CD14-positive monocyte (primary cell): ENCODE measurements around the gene SIGLEC10. TPM values are rescaled to one million over a fixed set of nuclear protein-coding genes. Genes with fewer than 3 reads are reported as not detected.
A peak's percentile ranks its signal among the peaks of the same experiment; 100 is the strongest.
"Not testable (repeated sequence)": the region's sequence is repeated elsewhere in the genome, so short reads cannot be mapped to it uniquely, and the experiment has no call there.

Source experiments
- DNase-seq, 3 donors: peaks; one replicate each; pipeline ENCODE4 v3.0.0-alpha.2; 2011 to 2022
- H2AFZ ChIP-seq: 2 replicates; pipeline ENCODE4 v1.6.0; 2012; ENCODE audit warnings: mild to moderate bottlenecking, low read depth, low read length, inconsistent platforms; ENCODE audit not compliant: insufficient read depth, poor library complexity, severe bottlenecking
- H3K27ac ChIP-seq, 2 donors: 1 replicate in 1 of 2; 2 replicates in 1 of 2; pipeline ENCODE4 v1.5.1; 2012 to 2013; ENCODE audit warnings: low read length in 2 of 2, control low read depth in 1 of 2, inconsistent platforms in 1 of 2, low read depth in 1 of 2, mild to moderate bottlenecking in 1 of 2
- H3K27me3 ChIP-seq, 2 donors: one replicate each; pipeline versions ENCODE4 v1.6.0 to v1.6.1; 2011 to 2013; ENCODE audit warnings: low read length in 2 of 2; ENCODE audit not compliant: control insufficient read depth in 2 of 2, insufficient read depth in 2 of 2
- H3K36me3 ChIP-seq, 2 donors: replicated peaks in 1 of 2; 1 replicate in 1 of 2; 2 replicates in 1 of 2; pipeline versions ENCODE4 v1.5.1 to v1.6.1; 2012 to 2013; ENCODE audit warnings: low read length in 2 of 2, control low read depth in 1 of 2, inconsistent platforms in 1 of 2, mild to moderate bottlenecking in 1 of 2; ENCODE audit not compliant: insufficient read depth in 2 of 2, control insufficient read depth in 1 of 2
- H3K4me1 ChIP-seq, 2 donors: 1 replicate in 1 of 2; 2 replicates in 1 of 2; pipeline versions ENCODE4 v1.5.1 to v1.6.1; 2012 to 2013; ENCODE audit warnings: low read length in 2 of 2, control low read depth in 1 of 2, inconsistent platforms in 1 of 2, mild to moderate bottlenecking in 1 of 2, moderate library complexity in 1 of 2; ENCODE audit not compliant: insufficient read depth in 2 of 2, control insufficient read depth in 1 of 2
- H3K4me2 ChIP-seq: replicated peaks from 2 replicates; pipeline ENCODE3; 2012; ENCODE audit warnings: low read length, moderate library complexity, mild to moderate bottlenecking; ENCODE audit not compliant: poor library complexity, severe bottlenecking; ENCODE audit errors: extremely low read depth
- H3K4me3 ChIP-seq, 3 experiments: fragments of 200-600 bp in 1 of 3; sonication (generic) in 1 of 3; replicated peaks in 1 of 3; 1 replicate in 2 of 3; 2 replicates in 1 of 3; pipeline ENCODE4 v1.5.1; 2011 to 2013; ENCODE audit warnings: low read length in 3 of 3, mild to moderate bottlenecking in 3 of 3, control low read depth in 2 of 3, low read depth in 2 of 3, inconsistent platforms in 1 of 3, moderate library complexity in 1 of 3
- H3K79me2 ChIP-seq: 2 replicates; pipeline ENCODE4 v1.6.0; 2012; ENCODE audit warnings: mild to moderate bottlenecking, control low read depth, inconsistent platforms, low read length, moderate library complexity; ENCODE audit not compliant: insufficient read depth
- H3K9ac ChIP-seq: 2 replicates; pipeline ENCODE4 v1.6.0; 2017; ENCODE audit warnings: low read length, mild to moderate bottlenecking; ENCODE audit not compliant: insufficient read depth, poor library complexity, severe bottlenecking
- H3K9me3 ChIP-seq, 2 donors: replicated peaks in 1 of 2; 1 replicate in 1 of 2; 2 replicates in 1 of 2; pipeline versions ENCODE4 v1.5.1 to v1.6.1; 2012 to 2013; ENCODE audit warnings: low read length in 2 of 2, control low read depth in 1 of 2; ENCODE audit not compliant: control insufficient read depth in 1 of 2, insufficient read depth in 1 of 2
- H4K20me1 ChIP-seq: 2 replicates; pipeline ENCODE4 v1.6.0; 2012; ENCODE audit warnings: mild to moderate bottlenecking, low read length, control low read depth, moderate library complexity; ENCODE audit not compliant: insufficient read depth
- H3K27ac Mint-ChIP-seq, 7 donors: one replicate each; pipeline ENCODE4 v1.8.0; 2020; ENCODE audit warnings: mild to moderate bottlenecking in 7 of 7, mixed read lengths in 7 of 7, moderate library complexity in 6 of 7, inconsistent platforms in 2 of 7
- H3K27me3 Mint-ChIP-seq, 3 donors: one replicate each; pipeline ENCODE4 v1.8.0; 2021 to 2022; ENCODE audit warnings: low read depth in 3 of 3, mild to moderate bottlenecking in 3 of 3, mixed read lengths in 3 of 3, moderate library complexity in 3 of 3, inconsistent platforms in 1 of 3
- H3K36me3 Mint-ChIP-seq, 2 donors: one replicate each; pipeline ENCODE4 v1.8.0; 2020; ENCODE audit warnings: mixed read lengths in 2 of 2, inconsistent platforms in 1 of 2, mild to moderate bottlenecking in 1 of 2
- H3K4me1 Mint-ChIP-seq: one replicate; pipeline ENCODE4 v1.8.0; 2020; ENCODE audit warnings: mild to moderate bottlenecking, mixed read lengths
- H3K4me3 Mint-ChIP-seq, 2 donors: one replicate each; pipeline ENCODE4 v1.8.0; 2020; ENCODE audit warnings: mild to moderate bottlenecking in 2 of 2, mixed read lengths in 2 of 2, moderate library complexity in 1 of 2
- H3K9me3 Mint-ChIP-seq, 7 donors: one replicate each; pipeline ENCODE4 v1.8.0; 2020 to 2022; ENCODE audit warnings: mixed read lengths in 7 of 7, mild to moderate bottlenecking in 6 of 7, moderate library complexity in 6 of 7, inconsistent platforms in 2 of 7
- WGBS: methylation state at CpG from one replicate; pipeline ENCODE4 v1.1.5; 2013; ENCODE audit warnings: missing lambda C conversion rate; ENCODE audit not compliant: insufficient coverage; 5-methylcytosine and 5-hydroxymethylcytosine counted together
- intact Hi-C, 2 donors: fragments of 100-400 bp; cut with micrococcal nuclease; formaldehyde crosslinking; loops; one replicate each; pipeline versions ENCODE4 v1.15.0 to v1.15.1; 2023
- polyA plus RNA-seq, 3 donors: library from polyadenylated mRNA; depleted of rRNA in 1 of 3; unstranded in 2 of 3; stranded (reverse) in 1 of 3; fragments of 300-500 nt in 2 of 3; fragments of >200 nt in 1 of 3; fragmentation: Illumina TruSeq in 2 of 3; gene quantifications; 1 replicate in 2 of 3; 2 replicates in 1 of 3; pipeline ENCODE4 v1.2.3, GENCODE V29; 2012 to 2021
- TF ChIP-seq, protein P1 (sequence below): fragments of 200-600 bp; IDR thresholded peaks from one replicate; pipeline ENCODE4 v1.8.0; 2022; ENCODE audit warnings: antibody characterized with exemption, mild to moderate bottlenecking

Gene SIGLEC10
- polyA plus RNA-seq, 3 donors, result 16.6 to 114 (median 64.9) TPM

DNA sequence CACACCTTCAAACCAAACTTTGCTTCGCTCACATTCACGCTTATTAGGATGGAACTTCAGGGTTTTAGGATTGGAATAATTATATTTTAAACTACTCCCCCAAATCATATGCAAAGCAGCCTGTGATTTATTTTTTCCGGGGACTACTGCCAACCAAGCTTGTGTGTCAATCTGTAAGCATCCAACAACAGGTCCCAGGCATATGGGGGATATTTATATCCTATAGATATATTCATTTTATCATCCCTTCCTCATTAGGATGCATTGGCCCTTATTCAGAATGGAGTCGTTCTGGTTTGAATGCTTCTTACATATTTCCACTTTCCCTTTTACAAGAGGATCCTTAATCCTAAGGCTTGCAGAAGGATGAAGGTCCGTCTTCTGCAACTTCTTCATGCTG is 18.2 kb downstream of the SIGLEC10 start:
- no peak overlapping the region for H2AFZ ChIP-seq
- no peaks in the 10 kb centered on the region for H3K36me3 ChIP-seq
- Mint-ChIP-seq H3K36me3 (peaks cover 5 to 18% of the 10 kb centered on the region in 2 donors), H3K4me1 (peaks cover 29% of the 10 kb centered on the region), H3K27ac (no peak overlapping the region), H3K9me3 (peaks cover 19 to 27% (median 24%) of the 10 kb centered on the region in 7 donors), H3K4me3 (no peak overlapping the region), H3K27me3 (peaks cover 0 to 4% (median 0%) of the 10 kb centered on the region in 3 donors)
- no peak overlapping the region for H3K4me2 ChIP-seq
- no peaks in the 10 kb centered on the region for H4K20me1 ChIP-seq
- H3K4me3 ChIP-seq, result no peak overlapping the region
- no peak overlapping the region for H3K27ac ChIP-seq
- H3K27me3 ChIP-seq, result no peaks in the 10 kb centered on the region
- H3K79me2 ChIP-seq, result peaks cover 8% of the 10 kb centered on the region
- no CpG with 5 or more reads among the region's 5 CpGs for WGBS
- peaks cover 16 to 26% of the 10 kb centered on the region in 2 donors for H3K9me3 ChIP-seq
- H3K9ac ChIP-seq, result no peak overlapping the region
- TF ChIP-seq, protein P1, sequence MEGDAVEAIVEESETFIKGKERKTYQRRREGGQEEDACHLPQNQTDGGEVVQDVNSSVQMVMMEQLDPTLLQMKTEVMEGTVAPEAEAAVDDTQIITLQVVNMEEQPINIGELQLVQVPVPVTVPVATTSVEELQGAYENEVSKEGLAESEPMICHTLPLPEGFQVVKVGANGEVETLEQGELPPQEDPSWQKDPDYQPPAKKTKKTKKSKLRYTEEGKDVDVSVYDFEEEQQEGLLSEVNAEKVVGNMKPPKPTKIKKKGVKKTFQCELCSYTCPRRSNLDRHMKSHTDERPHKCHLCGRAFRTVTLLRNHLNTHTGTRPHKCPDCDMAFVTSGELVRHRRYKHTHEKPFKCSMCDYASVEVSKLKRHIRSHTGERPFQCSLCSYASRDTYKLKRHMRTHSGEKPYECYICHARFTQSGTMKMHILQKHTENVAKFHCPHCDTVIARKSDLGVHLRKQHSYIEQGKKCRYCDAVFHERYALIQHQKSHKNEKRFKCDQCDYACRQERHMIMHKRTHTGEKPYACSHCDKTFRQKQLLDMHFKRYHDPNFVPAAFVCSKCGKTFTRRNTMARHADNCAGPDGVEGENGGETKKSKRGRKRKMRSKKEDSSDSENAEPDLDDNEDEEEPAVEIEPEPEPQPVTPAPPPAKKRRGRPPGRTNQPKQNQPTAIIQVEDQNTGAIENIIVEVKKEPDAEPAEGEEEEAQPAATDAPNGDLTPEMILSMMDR, result no peak
- intact Hi-C loops, result loop anchor here (2.0 to 10.0 kb wide), 4 partner anchors 38 to 266 kb away; partner anchors contain the start of gene SIGLEC12 (in 1 of the 2)
- DNase-seq, result no peak
- H3K4me1 ChIP-seq, result peaks cover 26 to 29% of the 10 kb centered on the region in 2 donors

DNA sequence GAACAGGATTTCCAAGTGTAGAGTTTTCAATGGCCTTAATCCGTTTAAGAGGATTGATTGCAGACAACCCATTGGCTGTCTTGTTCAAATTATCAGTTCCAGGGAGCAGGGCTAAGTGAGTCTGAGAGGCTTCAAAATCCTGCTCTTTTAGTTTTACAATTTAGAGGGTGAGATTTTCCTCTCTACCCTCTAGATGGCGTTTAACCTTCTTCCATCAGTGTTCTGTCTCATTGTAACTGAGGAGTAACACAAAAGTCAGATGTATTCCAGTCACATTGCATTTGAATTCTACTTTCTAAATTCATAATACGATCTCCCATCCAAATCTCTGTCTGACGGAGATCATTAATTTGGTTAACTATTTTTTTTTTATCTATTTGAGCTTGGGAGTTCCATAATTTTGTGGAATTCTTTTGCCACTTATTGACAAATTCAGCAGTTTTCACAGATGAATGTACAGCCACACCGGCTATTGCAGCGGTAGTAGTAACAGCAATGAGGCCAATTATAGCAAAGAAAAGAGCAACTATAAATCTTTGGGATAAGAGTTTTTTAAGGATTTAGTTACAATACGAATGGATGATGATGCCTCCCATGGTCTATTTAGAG is 19.2 kb downstream of the SIGLEC10 start:
- Histone ChIP-seq H3K79me2 (peaks cover 8% of the 10 kb centered on the region), H3K27me3 (no peaks in the 10 kb centered on the region), H3K27ac (no peak overlapping the region), H2AFZ (no peak overlapping the region), H3K9ac (no peak overlapping the region), H3K4me1 (peaks cover 30 to 36% of the 10 kb centered on the region in 2 donors), H3K4me3 (no peak overlapping the region), H4K20me1 (no peaks in the 10 kb centered on the region), H3K36me3 (no peaks in the 10 kb centered on the region), H3K4me2 (no peak overlapping the region), H3K9me3 (peaks cover 16 to 20% of the 10 kb centered on the region in 2 donors)
- peaks cover 16 to 20% (median 19%) of the 10 kb centered on the region in 7 donors for H3K9me3 Mint-ChIP-seq
- TF ChIP-seq, protein P1, result peak; percentile 76
- H3K27me3 Mint-ChIP-seq, result peaks cover 0 to 4% (median 0%) of the 10 kb centered on the region in 3 donors
- peak overlapping the region in 2 of 7 donors; percentile 37 to 63 for H3K27ac Mint-ChIP-seq
- H3K36me3 Mint-ChIP-seq, result peaks cover under 1 to 12% of the 10 kb centered on the region in 2 donors
- no peak overlapping the region for H3K4me3 Mint-ChIP-seq
- intact Hi-C loops, result loop anchor here (2.0 to 10.0 kb wide), 4 partner anchors 39 to 267 kb away; partner anchors contain the start of gene SIGLEC12 (in 1 of the 2)
- peaks cover 33% of the 10 kb centered on the region for H3K4me1 Mint-ChIP-seq
- no CpG with 5 or more reads among the region's 7 CpGs for WGBS
- peak in 2 of 3 donors; percentile 58 to 67 for DNase-seq

DNA sequence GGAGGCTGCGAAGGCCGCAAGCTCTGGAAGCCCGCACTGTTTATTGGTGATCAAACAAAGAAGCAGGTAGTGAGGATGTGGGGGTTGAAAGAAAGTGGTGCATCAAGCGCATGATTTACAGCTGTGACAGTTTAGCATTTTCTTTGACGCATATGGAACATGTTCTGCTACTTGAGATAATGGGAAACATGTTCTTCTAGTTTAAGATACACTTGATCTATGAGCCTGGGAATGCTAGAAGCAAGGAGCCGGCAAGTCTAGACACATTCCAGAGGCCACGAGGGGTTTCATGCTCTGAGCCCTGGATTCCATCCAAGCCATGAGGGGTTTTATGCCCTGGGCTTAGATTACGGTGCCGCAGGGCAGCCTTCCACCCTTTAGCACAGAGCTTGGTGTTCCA is 20.0 kb downstream of the SIGLEC10 start:
- not testable (repeated sequence) for H2AFZ ChIP-seq, H3K79me2 ChIP-seq, H3K36me3 Mint-ChIP-seq, H3K27me3 Mint-ChIP-seq, H3K4me3 ChIP-seq, H3K9ac ChIP-seq, H3K36me3 ChIP-seq, H3K27me3 ChIP-seq, DNase-seq, H4K20me1 ChIP-seq, H3K27ac ChIP-seq, H3K4me2 ChIP-seq
- H3K4me1 Mint-ChIP-seq, result peaks cover 36% of the 10 kb centered on the region
- WGBS, result 100% methylated on average over 9 of the region's 9 CpGs
- Histone ChIP-seq H3K4me1 (peaks cover 30 to 36% of the 10 kb centered on the region in 2 donors), H3K9me3 (peaks cover 12 to 14% of the 10 kb centered on the region in 2 donors)
- H3K4me3 Mint-ChIP-seq, result peak overlapping the region in 1 of 2 donors; percentile 17
- peak overlapping the region in 4 of 7 donors; percentile 15 to 71 (median 46) for H3K27ac Mint-ChIP-seq
- intact Hi-C loops, result loop anchor here in 1 of 2 donors (5.0 to 10.0 kb wide), 3 partner anchors 40 to 267 kb away; partner anchors contain the start of gene SIGLEC12
- H3K9me3 Mint-ChIP-seq, result peaks cover 9 to 14% (median 12%) of the 10 kb centered on the region in 7 donors
